ENCODE measurements around the gene B3GNT2.

GRCh38 chr2:62217970-62218369, 22.1 kb downstream of the B3GNT2 start:
- no peak for TF ChIP-seq CTCF (IDR thresholded peaks at IDR 0.05)
- TF ChIP-seq POLR2A (IDR thresholded peaks at IDR 0.05) = no peak
- TF ChIP-seq EP300 (IDR thresholded peaks at IDR 0.05) = peak; percentile 10 to 15
